Measurements from ENCODE around the gene EXT2. TPM values are rescaled to one million over a fixed set of nuclear protein-coding genes. Genes with fewer than 3 reads are reported as not detected.

The EXT2 gene
- total RNA-seq, 4 donors from 2014 or later: 63.9 to 66.6 (median 65.9) TPM

DNA sequence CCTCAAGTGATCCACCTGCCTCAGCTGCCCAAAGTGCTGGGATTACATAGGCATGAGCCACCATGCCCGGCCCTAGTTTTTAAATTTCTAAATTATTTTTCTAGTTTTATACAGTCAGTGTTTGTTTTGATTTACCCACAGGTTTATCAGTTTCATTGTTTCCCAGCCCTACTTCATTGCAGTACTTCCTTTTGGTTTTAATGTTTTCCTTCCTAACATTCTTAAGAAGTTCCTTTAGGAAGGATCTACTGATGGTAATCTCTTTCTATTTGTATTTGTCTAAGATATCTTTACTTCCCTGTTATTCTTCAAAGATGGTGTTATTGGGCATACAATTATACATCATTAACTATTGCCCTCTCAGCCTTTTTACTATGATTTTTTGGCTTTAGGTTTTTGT, 4.9 kb upstream of the EXT2 start:
- 67 to 100% methylated on average over 1 of the region's 1 CpG for WGBS, 2 donors (ENCODE audit: low coverage in 1 of 2)
- ATAC-seq: no peak
- Histone ChIP-seq H3K27ac (no peak overlapping the region), H3K27me3 (no peaks in the 10 kb centered on the region), H3K36me3 (peaks cover 0 to 5% of the 10 kb centered on the region in 2 donors), H3K4me1 (peaks cover 0 to 14% (median 3%) of the 10 kb centered on the region in 3 donors), H3K9me3 (no peaks in the 10 kb centered on the region), H3K4me3 (no peak overlapping the region)
- TF ChIP-seq, protein P1, sequence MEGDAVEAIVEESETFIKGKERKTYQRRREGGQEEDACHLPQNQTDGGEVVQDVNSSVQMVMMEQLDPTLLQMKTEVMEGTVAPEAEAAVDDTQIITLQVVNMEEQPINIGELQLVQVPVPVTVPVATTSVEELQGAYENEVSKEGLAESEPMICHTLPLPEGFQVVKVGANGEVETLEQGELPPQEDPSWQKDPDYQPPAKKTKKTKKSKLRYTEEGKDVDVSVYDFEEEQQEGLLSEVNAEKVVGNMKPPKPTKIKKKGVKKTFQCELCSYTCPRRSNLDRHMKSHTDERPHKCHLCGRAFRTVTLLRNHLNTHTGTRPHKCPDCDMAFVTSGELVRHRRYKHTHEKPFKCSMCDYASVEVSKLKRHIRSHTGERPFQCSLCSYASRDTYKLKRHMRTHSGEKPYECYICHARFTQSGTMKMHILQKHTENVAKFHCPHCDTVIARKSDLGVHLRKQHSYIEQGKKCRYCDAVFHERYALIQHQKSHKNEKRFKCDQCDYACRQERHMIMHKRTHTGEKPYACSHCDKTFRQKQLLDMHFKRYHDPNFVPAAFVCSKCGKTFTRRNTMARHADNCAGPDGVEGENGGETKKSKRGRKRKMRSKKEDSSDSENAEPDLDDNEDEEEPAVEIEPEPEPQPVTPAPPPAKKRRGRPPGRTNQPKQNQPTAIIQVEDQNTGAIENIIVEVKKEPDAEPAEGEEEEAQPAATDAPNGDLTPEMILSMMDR (IDR thresholded peaks at IDR 0.05): no peak
- TF ChIP-seq POLR2AphosphoS5 (IDR thresholded peaks at IDR 0.05) (no peak), EP300 (IDR thresholded peaks at IDR 0.05) (no peak), POLR2A (IDR thresholded peaks at IDR 0.05) (no peak)

- TF ChIP-seq, protein P1 (IDR thresholded peaks at IDR 0.05): peak; percentile 67 to 87 (median 72)
- TF ChIP-seq POLR2A (IDR thresholded peaks at IDR 0.05): no peak
- no peak for TF ChIP-seq POLR2AphosphoS5 (IDR thresholded peaks at IDR 0.05)
- no peak for TF ChIP-seq EP300 (IDR thresholded peaks at IDR 0.05)
- Histone ChIP-seq H3K27me3 (no peaks in the 10 kb centered on the region), H3K4me3 (no peak overlapping the region), H3K9me3 (no peaks in the 10 kb centered on the region), H3K36me3 (no peaks in the 10 kb centered on the region), H3K4me1 (peaks cover 0 to 33% (median 7%) of the 10 kb centered on the region in 3 donors), H3K27ac (no peak overlapping the region)
- WGBS, 2 donors (ENCODE audit: low coverage in 1 of 2): 0 to 17% methylated on average over 5 to 9 of the region's 11 CpGs
- ATAC-seq: peak; percentile 52
Observed at GRCh38 chr11:44094260-44094868, 1.1 kb upstream of the EXT2 start.

- WGBS, 2 donors (ENCODE audit: low coverage in 1 of 2): 16 to 69% methylated on average over 2 to 8 of the region's 18 CpGs
- no peaks in the 10 kb centered on the region for H3K27me3 ChIP-seq
- peaks cover 0 to 9% of the 10 kb centered on the region in 2 donors for H3K36me3 ChIP-seq
- ATAC-seq: no peak
- peak overlapping the region in 2 of 4 donors; percentile 86 to 89 for H3K27ac ChIP-seq
- peaks cover 0 to 42% (median 7%) of the 10 kb centered on the region in 3 donors for H3K4me1 ChIP-seq
- H3K4me3 ChIP-seq: peak overlapping the region; percentile 89 to 90
- H3K9me3 ChIP-seq: no peaks in the 10 kb centered on the region
- TF ChIP-seq EP300 (IDR thresholded peaks at IDR 0.05) (no peak), POLR2A (IDR thresholded peaks at IDR 0.05) (no peak), POLR2AphosphoS5 (IDR thresholded peaks at IDR 0.05) (no peak)
Observed at GRCh38 chr11:44096360-44097185, 1.1 kb downstream of the EXT2 start.

- Histone ChIP-seq H3K36me3 (peaks cover 0 to 9% of the 10 kb centered on the region in 2 donors), H3K4me3 (no peak overlapping the region), H3K4me1 (peaks cover 0 to 50% (median 7%) of the 10 kb centered on the region in 3 donors), H3K9me3 (no peaks in the 10 kb centered on the region), H3K27me3 (no peaks in the 10 kb centered on the region), H3K27ac (no peak overlapping the region)
- no peak for TF ChIP-seq EP300 (IDR thresholded peaks at IDR 0.05)
- TF ChIP-seq, protein P1 (IDR thresholded peaks at IDR 0.05): no peak
- TF ChIP-seq POLR2AphosphoS5 (IDR thresholded peaks at IDR 0.05): no peak
- TF ChIP-seq POLR2A (IDR thresholded peaks at IDR 0.05): no peak
- ATAC-seq: no peak
- 53 to 67% methylated on average over 2 of the region's 2 CpGs for WGBS, 2 donors (ENCODE audit: low coverage in 1 of 2)
Observed at GRCh38 chr11:44097821-44098220, 2.3 kb downstream of the EXT2 start.

DNA sequence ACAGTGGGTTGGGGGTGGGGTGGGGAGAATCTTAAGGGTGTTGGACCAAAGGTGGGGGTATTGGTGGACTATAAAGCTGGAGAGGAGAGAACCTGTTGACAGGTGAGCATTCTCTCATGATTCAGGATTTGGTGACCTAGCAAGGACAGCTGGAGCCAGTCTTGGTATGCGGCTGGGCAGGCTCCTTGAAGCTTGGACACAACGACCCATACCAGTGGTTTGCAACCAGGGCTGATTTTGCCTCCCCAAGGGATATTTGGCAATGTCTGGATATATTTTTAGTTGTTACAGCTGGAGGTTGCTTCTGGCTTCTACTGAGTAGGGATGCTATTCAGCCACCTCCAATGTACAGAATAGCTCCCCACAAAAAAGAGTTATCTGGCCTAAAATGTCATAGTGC, 5.6 kb downstream of the EXT2 start:
- ATAC-seq: no peak
- peaks cover 0 to 13% of the 10 kb centered on the region in 2 donors for H3K36me3 ChIP-seq
- peaks cover 0 to 36% (median 4%) of the 10 kb centered on the region in 3 donors for H3K4me1 ChIP-seq
- no peak for TF ChIP-seq POLR2AphosphoS5 (IDR thresholded peaks at IDR 0.05)
- no peak for TF ChIP-seq POLR2A (IDR thresholded peaks at IDR 0.05)
- TF ChIP-seq EP300 (IDR thresholded peaks at IDR 0.05): no peak
- TF ChIP-seq, protein P1 (IDR thresholded peaks at IDR 0.05): no peak
- H3K27me3 ChIP-seq: no peaks in the 10 kb centered on the region
- no peak overlapping the region for H3K27ac ChIP-seq
- H3K4me3 ChIP-seq: no peak overlapping the region
- no peaks in the 10 kb centered on the region for H3K9me3 ChIP-seq
- no CpG with 5 or more reads among the region's 2 CpGs for WGBS, 2 donors (ENCODE audit: low coverage in 1 of 2)
